Endodermal cell (in vitro differentiated cells): ENCODE data around the gene LRP5. TPM values are rescaled to one million over a fixed set of nuclear protein-coding genes. Genes with fewer than 3 reads are reported as not detected.
A peak's percentile ranks its signal among the peaks of the same experiment; 100 is the strongest.

Experiments used
- DNase-seq: peaks from one replicate; pipeline ENCODE4 v3.0.0-alpha.2; 2017
- H3K27ac ChIP-seq: 2 replicates; pipeline ENCODE4 v1.5.1; 2013; ENCODE audit warnings: mild to moderate bottlenecking, low read depth, low read length, moderate library complexity
- H3K27me3 ChIP-seq: 2 replicates; pipeline ENCODE4 v1.6.1; 2013; ENCODE audit warnings: mild to moderate bottlenecking, low read length, moderate library complexity; ENCODE audit not compliant: insufficient read depth, control insufficient read depth, poor library complexity, severe bottlenecking
- H3K36me3 ChIP-seq: 2 replicates; pipeline ENCODE4 v1.7.0; 2013; ENCODE audit warnings: mild to moderate bottlenecking, low read length, moderate library complexity; ENCODE audit not compliant: control insufficient read depth, insufficient read depth
- H3K4me1 ChIP-seq: one replicate; pipeline ENCODE4 v1.7.0; 2013; ENCODE audit warnings: low read length; ENCODE audit not compliant: control insufficient read depth, insufficient read depth
- H3K4me3 ChIP-seq: 2 replicates; pipeline ENCODE4 v1.5.1; 2013; ENCODE audit warnings: mild to moderate bottlenecking, low read length, moderate library complexity
- H3K9ac ChIP-seq: 2 replicates; pipeline ENCODE4 v1.6.1; 2013; ENCODE audit warnings: mild to moderate bottlenecking, low read length, moderate library complexity; ENCODE audit not compliant: poor library complexity, severe bottlenecking; ENCODE audit errors: extremely low read depth
- H3K9me3 ChIP-seq: 2 replicates; pipeline ENCODE4 v1.6.1; 2013; ENCODE audit warnings: mild to moderate bottlenecking, low read length, moderate library complexity; ENCODE audit not compliant: control insufficient read depth
- H3K27ac Mint-ChIP-seq: 2 replicates; pipeline ENCODE4 v1.8.0; 2020; ENCODE audit warnings: mixed read lengths
- H3K27me3 Mint-ChIP-seq: 2 replicates; pipeline ENCODE4 v1.8.0; 2021; ENCODE audit warnings: mild to moderate bottlenecking, mixed read lengths; ENCODE audit not compliant: insufficient read depth
- H3K36me3 Mint-ChIP-seq: 2 replicates; pipeline ENCODE4 v1.8.0; 2020; ENCODE audit warnings: low read depth, mixed read lengths
- H3K4me1 Mint-ChIP-seq: 2 replicates; pipeline ENCODE4 v1.8.0; 2020; ENCODE audit warnings: mixed read lengths
- H3K4me3 Mint-ChIP-seq: 2 replicates; pipeline ENCODE4 v1.8.0; 2020; ENCODE audit warnings: mild to moderate bottlenecking, moderate library complexity, mixed read lengths
- H3K9me3 Mint-ChIP-seq: 2 replicates; pipeline ENCODE4 v1.8.0; 2020; ENCODE audit warnings: mild to moderate bottlenecking, mixed read lengths
- CTCF ChIP-seq: fragments of 200-600 bp; sonication (generic); conservative IDR thresholded peaks from 2 replicates; pipeline ENCODE4 v1.5.0; 2021; ENCODE audit warnings: antibody characterized with exemption, mild to moderate bottlenecking
- WGBS, 2 experiments: methylation state at CpG; one replicate each; pipeline versions ENCODE4 v1.1.5 to v1.1.7; 2013; ENCODE audit warnings: missing lambda C conversion rate in 2 of 2, mixed read lengths in 1 of 2; ENCODE audit not compliant: insufficient coverage in 1 of 2, insufficient read length in 1 of 2; 5-methylcytosine and 5-hydroxymethylcytosine counted together
- total RNA-seq, 2 donors: library from RNA; stranded (reverse); fragmentation: NEBNext Ultra II Directional in 1 of 2; extraction: Animal tissue kit (Norgen Biotek cat#: 25700) in 1 of 2; gene quantifications; 2 replicates in 1 of 2; 3 replicates in 1 of 2; pipeline ENCODE4 v1.2.1, GENCODE V29; 2021

The LRP5 gene
- total RNA-seq, 2 donors from 2014 or later = 58.2 to 64.1 TPM

GRCh38 chr11:68418648-68419047 lies 106.3 kb downstream of the LRP5 start:
- 83% methylated on average over 6 of the region's 6 CpGs; no CpG with 5 or more reads in 1 of the 2 experiments for WGBS, 2 experiments
- Mint-ChIP-seq H3K27me3 (no peaks in the 10 kb centered on the region), H3K27ac (peak overlapping the region; percentile 6)

GRCh38 chr11:68420171-68420570 lies 107.8 kb downstream of the LRP5 start:
- Histone ChIP-seq H3K36me3 (peaks cover 20% of the 10 kb centered on the region), H3K27ac (no peak overlapping the region), H3K9ac (no peak overlapping the region), H3K4me3 (no peak overlapping the region), H3K4me1 (no peaks in the 10 kb centered on the region), H3K9me3 (no peaks in the 10 kb centered on the region), H3K27me3 (no peaks in the 10 kb centered on the region)
- Mint-ChIP-seq H3K4me3 (no peak overlapping the region), H3K9me3 (peaks cover 2% of the 10 kb centered on the region), H3K27ac (no peak overlapping the region), H3K4me1 (peaks cover 5% of the 10 kb centered on the region), H3K36me3 (peaks cover 46% of the 10 kb centered on the region), H3K27me3 (no peaks in the 10 kb centered on the region)
- 93 to 94% methylated on average over 7 of the region's 7 CpGs for WGBS, 2 experiments
- TF ChIP-seq CTCF = no peak
- DNase-seq = no peak

More at GRCh38 chr11:68418648-68419047, 106.3 kb downstream of the LRP5 start:
- H3K4me1 ChIP-seq = no peaks in the 10 kb centered on the region
- no peak for TF ChIP-seq CTCF
- H3K36me3 ChIP-seq = peaks cover 22% of the 10 kb centered on the region
- Mint-ChIP-seq H3K36me3 (peaks cover 54% of the 10 kb centered on the region), H3K4me1 (peaks cover 5% of the 10 kb centered on the region), H3K9me3 (peaks cover 2% of the 10 kb centered on the region), H3K4me3 (no peak overlapping the region)
- no peaks in the 10 kb centered on the region for H3K9me3 ChIP-seq
- no peak overlapping the region for H3K27ac ChIP-seq
- no peak for DNase-seq
- H3K27me3 ChIP-seq = no peaks in the 10 kb centered on the region
- no peak overlapping the region for H3K9ac ChIP-seq
- H3K4me3 ChIP-seq = no peak overlapping the region

GRCh38 chr11:68423481-68423880 lies 111.1 kb downstream of the LRP5 start:
- no peak for DNase-seq
- H3K4me1 ChIP-seq = no peaks in the 10 kb centered on the region
- peaks cover 3% of the 10 kb centered on the region for H3K4me1 Mint-ChIP-seq
- WGBS, 2 experiments = 94 to 96% methylated on average over 6 to 21 of the region's 21 CpGs
- no peak overlapping the region for H3K4me3 Mint-ChIP-seq
- peaks cover 4% of the 10 kb centered on the region for H3K9me3 ChIP-seq
- no peaks in the 10 kb centered on the region for H3K27me3 Mint-ChIP-seq
- peaks cover 58% of the 10 kb centered on the region for H3K36me3 Mint-ChIP-seq
- no peak overlapping the region for H3K9ac ChIP-seq
- peaks cover 32% of the 10 kb centered on the region for H3K36me3 ChIP-seq
- no peaks in the 10 kb centered on the region for H3K27me3 ChIP-seq
- no peak overlapping the region for H3K27ac ChIP-seq
- TF ChIP-seq CTCF = no peak
- H3K9me3 Mint-ChIP-seq = peaks cover 6% of the 10 kb centered on the region
- H3K4me3 ChIP-seq = no peak overlapping the region
- H3K27ac Mint-ChIP-seq = no peak overlapping the region
